GM18907 (cell line): ENCODE data around the gene KRTCAP3.
A peak's percentile ranks its signal among the peaks of the same experiment; 100 is the strongest.
"Not testable (repeated sequence)": the region's sequence is repeated elsewhere in the genome, so short reads cannot be mapped to it uniquely, and the experiment has no call there.

Experiments used
- ATAC-seq: cut with Tn5 transposase; IDR thresholded peaks from one replicate; pipeline ENCODE4 v1.9.1; 2021; ENCODE audit warnings: mild to moderate bottlenecking, moderate library complexity; ENCODE audit not compliant: unreplicated experiment

KRTCAP3 gene, protein sequence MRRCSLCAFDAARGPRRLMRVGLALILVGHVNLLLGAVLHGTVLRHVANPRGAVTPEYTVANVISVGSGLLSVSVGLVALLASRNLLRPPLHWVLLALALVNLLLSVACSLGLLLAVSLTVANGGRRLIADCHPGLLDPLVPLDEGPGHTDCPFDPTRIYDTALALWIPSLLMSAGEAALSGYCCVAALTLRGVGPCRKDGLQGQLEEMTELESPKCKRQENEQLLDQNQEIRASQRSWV

GRCh38 chr2:27441958-27442919 is at the start of gene KRTCAP3:
TSS of gene KRTCAP3 (plus strand) at chr2:27442381. CDS start at chr2:27442413, 32 bp downstream.
- no peak for ATAC-seq

DNA sequence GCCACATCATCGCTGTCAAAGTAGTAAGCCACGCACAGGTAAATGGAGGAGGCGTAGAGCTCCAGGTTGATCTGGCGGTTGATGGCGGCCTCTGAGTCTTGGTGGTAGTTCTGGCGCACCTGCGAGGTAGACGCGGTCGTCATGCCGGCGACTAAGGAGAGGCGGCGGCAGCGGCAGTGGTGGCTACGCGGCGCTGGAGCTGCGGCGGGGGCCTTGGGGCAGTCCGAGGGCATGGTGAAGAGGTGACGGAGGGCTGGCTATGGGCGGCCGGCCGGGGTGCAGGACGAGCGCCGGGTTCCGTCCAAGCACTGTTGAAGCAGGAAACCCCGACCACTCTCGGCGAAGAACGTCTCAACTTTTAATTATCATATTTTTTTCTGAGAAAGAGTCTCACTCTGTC is 49.0 kb upstream of the KRTCAP3 start:
- ATAC-seq, result no peak

DNA sequence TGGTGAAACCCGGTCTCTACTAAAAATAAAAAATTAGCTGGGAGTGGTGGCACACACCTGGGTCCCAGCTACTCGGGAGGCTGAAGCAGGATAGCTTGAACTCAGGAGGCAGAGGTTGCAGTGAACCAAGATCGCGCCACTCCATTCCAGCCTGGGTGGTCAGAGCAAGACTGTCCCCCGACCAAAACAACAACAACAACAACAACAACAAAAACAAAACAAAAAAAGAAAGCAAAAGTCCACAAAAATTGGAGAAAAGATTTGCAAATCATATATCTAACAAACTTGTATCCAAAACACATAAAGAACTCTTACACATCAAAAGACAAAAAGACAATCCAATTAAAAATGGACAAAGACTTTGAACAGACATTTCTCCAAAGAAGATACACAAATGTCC is 43.2 kb upstream of the KRTCAP3 start:
- no peak for ATAC-seq

DNA sequence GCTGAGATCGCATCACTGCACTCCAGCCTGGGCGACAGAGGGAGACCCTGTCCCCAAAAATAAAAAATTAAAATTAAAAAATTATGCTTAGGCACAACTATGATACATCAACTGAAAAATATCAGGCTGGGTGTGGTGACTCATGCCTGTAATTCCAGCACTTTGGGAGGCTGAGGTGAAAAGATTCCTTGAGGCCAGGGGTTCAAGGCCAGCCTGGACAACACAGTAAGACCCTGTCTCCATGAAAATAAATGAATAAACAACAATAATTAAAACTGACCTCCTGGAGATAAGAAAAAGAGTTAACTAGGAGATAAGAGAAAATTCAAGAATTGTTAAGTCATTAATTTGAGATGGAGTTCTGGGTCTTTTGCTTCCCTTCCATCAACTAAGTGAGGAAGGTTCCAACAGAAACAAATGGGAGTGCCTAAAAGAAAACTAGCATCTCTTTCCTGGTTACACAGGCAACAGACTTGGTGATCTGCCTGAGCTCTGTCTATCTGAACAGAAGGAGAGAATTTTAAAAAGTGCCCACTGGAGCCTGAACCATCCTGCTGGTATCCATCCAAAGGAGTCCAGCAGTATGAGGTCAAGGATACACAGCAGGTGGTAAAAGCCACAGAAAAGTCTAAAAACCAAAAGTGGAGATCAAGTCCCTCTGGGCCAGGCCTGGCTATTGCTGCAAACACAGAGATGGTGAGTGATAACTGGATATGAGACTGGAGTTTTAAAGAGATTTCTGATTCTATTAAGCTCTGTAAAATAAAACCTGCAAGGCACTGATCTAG is 41.6 kb upstream of the KRTCAP3 start:
- no peak for ATAC-seq

GRCh38 chr2:27407798-27408491 is 34.2 kb upstream of the KRTCAP3 start:
- ATAC-seq, result no peak

GRCh38 chr2:27408601-27409320 is 33.4 kb upstream of the KRTCAP3 start:
- peak; percentile 37 for ATAC-seq

DNA sequence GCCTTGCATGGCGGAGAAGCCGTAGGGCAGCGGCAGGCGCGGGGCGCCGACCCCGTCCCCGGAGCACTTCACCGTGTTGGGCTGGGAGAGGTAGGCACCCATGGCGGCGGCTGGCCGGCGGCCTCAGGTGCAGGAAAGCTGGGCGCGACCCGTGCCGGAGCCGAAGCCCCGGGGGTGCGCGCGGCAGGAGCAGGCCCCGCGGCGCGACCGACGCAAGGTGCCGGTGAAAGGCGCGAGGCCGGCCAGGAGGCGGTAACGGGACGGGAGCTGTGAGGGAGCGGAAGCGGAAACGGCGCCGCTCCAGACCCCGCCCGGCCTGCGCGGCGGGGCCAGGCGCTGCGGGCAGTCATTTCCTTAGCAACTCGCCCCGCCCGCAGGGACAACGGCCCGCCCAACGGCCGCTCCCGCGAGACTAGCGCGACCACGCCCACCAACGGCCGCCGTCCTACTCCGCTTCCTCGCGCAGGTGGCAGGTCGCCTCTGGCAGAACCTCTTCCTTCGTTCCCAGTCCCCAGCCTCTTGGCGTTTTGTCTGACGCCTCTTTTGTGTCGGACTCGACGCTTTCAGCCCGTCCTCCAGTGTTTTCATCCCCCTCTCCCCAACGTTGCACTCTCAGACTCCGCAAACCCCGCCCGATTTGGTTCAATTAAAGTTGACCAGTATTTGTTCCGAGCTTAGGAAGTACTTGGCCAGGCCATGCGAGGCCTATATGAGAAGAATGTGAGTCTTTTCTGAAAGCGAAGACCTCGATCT is 32.7 kb upstream of the KRTCAP3 start, which contains the start of gene PPM1G:
Gene PPM1G (minus strand): TSS at position 271 of the 753 bp plus-strand sequence. CDS start 169 bp downstream, at position 102.
- peak; percentile 92 for ATAC-seq

DNA sequence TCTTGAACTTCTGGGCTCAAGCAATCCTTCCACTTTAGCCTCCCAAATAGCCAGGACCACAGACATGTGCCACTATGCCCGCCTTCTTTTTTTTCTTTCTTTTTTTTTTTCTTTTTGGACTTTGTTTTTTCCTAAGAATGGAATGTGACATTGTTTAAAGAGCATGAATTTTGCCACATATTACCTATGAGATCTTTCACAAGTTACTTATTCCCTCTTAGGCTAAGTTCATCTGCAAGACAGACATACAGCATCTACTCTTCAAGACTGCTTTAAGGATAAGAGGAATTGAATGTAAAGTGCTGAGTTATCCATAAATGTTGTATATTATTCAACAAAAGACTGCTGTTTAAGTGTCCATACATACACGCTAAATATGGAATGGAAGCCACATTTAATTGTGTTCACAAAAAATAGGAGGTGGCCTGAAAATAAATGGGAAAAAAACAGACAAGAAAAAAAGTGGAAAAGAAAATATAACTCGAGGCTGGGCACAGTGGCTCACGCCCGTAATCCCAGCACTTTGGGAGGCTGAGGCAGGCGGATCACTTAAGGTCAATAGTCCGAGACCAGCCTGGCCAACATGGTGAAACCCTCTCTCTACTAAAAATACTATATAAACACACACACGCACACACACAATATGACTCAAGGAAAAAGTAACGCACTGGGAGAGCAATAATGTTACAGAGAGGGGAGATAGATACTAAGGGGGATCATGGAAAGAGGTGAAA is 29.6 kb upstream of the KRTCAP3 start:
- no peak for ATAC-seq

DNA sequence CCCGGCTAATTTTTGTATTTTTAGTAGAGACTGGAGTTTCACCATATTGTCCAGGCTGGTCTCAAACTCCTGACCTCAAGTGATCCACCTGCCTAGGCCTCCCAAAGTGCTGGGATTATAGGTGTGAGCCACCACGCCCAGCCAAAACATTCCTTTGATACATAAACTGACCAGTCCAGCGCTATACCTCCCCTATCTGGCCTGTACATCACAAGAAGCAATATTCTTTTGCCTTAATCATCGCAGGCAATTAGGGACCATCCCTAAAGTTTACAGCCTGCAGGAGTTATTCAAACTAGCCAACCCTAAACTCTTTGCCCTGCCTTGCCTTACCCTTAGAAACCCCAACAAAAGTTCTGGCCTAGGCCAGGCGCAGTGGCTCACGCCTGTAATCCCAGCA is 26.0 kb upstream of the KRTCAP3 start:
- no peak for ATAC-seq

DNA sequence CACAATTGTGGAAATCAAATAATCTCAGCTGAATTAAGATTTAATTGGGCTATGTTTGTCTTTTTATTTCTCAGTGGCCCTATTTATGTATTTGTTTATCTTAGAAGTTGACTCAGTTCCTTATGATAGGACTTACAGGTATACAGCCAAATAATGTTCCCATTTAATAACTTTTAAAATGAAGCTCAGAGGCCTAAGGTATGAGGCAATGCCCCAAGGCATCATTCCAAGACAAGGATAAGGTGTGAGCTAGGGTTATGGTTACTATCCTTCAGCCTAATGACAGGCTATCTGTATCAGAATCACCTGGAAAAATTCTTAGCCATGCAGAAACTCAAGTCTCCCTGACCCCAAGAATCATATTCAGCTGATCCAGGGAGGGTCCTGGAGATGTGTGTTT is 21.2 kb upstream of the KRTCAP3 start:
- no peak for ATAC-seq

- ATAC-seq, result no peak
Observed at GRCh38 chr2:27421660-27422250, 20.4 kb upstream of the KRTCAP3 start.

- no peak for ATAC-seq
Observed at GRCh38 chr2:27422958-27423357, 19.2 kb upstream of the KRTCAP3 start.

GRCh38 chr2:27425039-27425438 is 17.1 kb upstream of the KRTCAP3 start:
- ATAC-seq, result not testable (repeated sequence)

DNA sequence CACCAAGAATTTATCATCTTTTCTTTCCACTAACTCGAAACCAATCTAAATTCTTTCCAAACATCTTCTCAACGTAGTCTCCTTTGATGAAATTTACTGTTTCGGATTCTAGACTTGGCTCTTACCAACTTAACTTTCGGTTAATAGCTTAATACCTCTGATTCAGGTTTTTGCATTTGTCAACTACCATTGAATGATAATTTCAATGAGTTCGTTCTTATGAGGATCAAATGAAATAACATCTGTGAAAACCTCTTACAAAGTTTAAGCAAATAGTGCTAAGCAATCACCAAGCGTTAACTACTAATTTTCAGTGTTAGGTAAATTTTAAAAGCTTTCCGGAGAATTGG is 14.3 kb upstream of the KRTCAP3 start:
- ATAC-seq, result no peak

DNA sequence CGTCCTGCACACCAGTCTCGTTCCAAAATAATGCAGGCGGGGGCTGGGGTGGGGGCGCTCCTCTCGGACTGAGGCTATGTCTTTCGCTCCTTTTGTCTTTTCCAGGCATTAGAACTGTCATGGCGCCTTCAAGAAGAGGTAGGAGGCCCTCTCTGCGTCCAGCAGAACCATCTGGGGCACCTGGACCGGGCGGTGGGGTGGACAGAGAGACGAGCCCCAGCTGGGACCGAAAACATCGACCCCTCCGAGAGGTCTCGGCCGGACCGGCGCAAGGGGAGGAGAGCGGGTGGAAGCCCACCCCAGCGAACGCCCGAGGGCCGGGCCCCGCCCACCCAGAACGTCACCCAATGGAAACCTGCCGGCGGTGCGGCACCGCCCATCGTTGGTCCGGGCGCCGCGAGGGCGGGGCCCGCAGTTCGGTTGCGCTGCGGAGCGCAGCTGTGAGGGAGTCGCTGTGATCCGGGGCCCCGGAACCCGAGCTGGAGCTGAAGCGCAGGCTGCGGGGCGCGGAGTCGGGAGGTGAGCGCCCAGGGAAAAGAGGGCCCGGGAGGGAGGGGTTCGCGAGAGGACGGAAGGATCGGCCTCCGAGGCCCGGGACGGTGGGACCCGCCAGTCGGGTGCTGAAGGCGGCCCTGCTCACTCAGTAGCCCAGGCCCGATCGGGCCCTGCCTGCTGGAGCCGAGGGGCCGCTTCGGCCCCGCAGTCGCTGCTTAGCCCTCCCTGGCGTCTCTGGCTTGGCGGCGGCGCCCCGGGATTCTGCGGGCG is 13.8 kb upstream of the KRTCAP3 start, which contains the start of gene NRBP1:
Gene NRBP1 (plus strand): TSS at position 419 of the 765 bp plus-strand sequence. CDS start 4,643 bp downstream, outside the sequence.
- peak; percentile 90 for ATAC-seq

DNA sequence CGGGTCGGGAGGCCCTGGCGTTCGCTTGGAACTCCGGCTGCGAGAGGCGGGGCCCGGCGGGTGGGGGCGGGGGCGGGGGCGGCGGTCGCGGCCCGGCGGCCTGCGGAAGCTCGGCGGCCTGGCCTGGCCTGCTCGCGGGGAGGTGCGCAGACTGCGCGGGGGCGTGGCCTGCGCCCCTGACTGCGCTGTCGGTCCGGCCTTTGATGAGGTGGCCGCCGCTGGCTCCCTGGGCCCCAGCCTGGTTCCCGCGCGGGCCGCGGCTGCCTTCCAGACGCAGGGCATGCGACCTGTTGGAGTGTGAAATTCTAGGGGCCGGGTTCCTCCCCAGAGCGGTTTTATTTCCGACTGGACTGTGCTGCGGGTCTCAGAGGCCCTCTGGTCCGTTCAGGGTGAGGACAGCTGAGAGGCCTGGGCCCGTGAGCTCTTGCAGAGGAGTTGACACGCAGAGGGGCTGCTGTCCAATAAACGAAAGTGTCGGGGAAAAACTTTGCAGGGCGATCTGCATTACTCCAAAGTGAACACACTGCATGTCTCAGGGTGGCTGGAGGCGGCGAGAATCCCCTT is 13.1 kb upstream of the KRTCAP3 start:
- ATAC-seq, result peak; percentile 77

DNA sequence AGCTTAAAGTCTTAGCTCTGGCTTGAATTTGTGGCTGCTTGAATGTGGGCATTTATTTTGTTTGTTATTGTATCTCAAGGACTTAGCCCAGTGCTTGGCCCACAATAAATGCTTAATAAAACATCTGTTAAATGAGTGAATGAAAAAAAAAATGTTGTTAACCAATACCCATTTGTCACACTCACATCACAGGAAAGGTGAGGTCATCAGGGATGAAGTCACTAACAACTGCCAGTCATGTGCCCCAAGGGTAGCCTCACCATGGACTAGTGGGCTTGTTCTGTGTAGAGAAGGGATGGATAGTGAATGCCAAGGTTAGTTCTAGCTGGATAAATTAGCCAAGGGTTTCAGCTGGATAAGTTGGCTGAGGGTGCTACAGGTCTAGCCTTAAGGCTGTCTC is 10.8 kb upstream of the KRTCAP3 start:
- ATAC-seq, result no peak
